HTERT RPE-1 (cell line): ENCODE data around the gene C1orf159.
"Not testable (repeated sequence)": the region's sequence is repeated elsewhere in the genome, so short reads cannot be mapped to it uniquely, and the experiment has no call there.

Source experiments
- in situ Hi-C: fragments of 300-500 bp; cut with MboI; formaldehyde crosslinking; loops from 4 replicates; pipeline ENCODE4 v1.14.3; 2020; ENCODE audit warnings: low sequenced_read_pairs

Gene C1orf159

GRCh38 chr1:1083416-1084371, 32.2 kb downstream of the C1orf159 start:
- in situ Hi-C loops: no loop called here

GRCh38 chr1:1082776-1083415, 33.0 kb downstream of the C1orf159 start:
- in situ Hi-C loops: no loop called here

GRCh38 chr1:1082239-1082775, 33.6 kb downstream of the C1orf159 start:
- in situ Hi-C loops: no loop called here

- in situ Hi-C loops: no loop called here
Measured at GRCh38 chr1:1081311-1082238, 34.3 kb downstream of the C1orf159 start.

- in situ Hi-C loops: no loop called here
Measured at GRCh38 chr1:1080951-1081310, 35.0 kb downstream of the C1orf159 start.

- in situ Hi-C loops: no loop called here
Measured at GRCh38 chr1:1080122-1080757, 35.6 kb downstream of the C1orf159 start.

- in situ Hi-C loops: no loop called here
Measured at GRCh38 chr1:1079408-1080121, 36.3 kb downstream of the C1orf159 start.

- in situ Hi-C loops: not testable (repeated sequence)
Measured at GRCh38 chr1:1077396-1077795, 38.5 kb downstream of the C1orf159 start.

GRCh38 chr1:1075148-1075935, 40.5 kb downstream of the C1orf159 start:
- in situ Hi-C loops: no loop called here

- in situ Hi-C loops: no loop called here
Measured at GRCh38 chr1:1074631-1075147, 41.2 kb downstream of the C1orf159 start.

- in situ Hi-C loops: no loop called here
Measured at GRCh38 chr1:1073743-1074587, 41.9 kb downstream of the C1orf159 start, which contains the start of gene RNF223. Gene RNF223, minus strand, starts transcription at chr1:1074306. Its CDS starts 1,740 bp downstream, at chr1:1072566.

GRCh38 chr1:1072849-1073742, 42.8 kb downstream of the C1orf159 start:
- in situ Hi-C loops: no loop called here

- in situ Hi-C loops: no loop called here
Measured at GRCh38 chr1:1072299-1072848, 43.5 kb downstream of the C1orf159 start.

GRCh38 chr1:1071486-1072298, 44.2 kb downstream of the C1orf159 start:
- in situ Hi-C loops: no loop called here
